ENCODE results near the gene REC8.

DNA sequence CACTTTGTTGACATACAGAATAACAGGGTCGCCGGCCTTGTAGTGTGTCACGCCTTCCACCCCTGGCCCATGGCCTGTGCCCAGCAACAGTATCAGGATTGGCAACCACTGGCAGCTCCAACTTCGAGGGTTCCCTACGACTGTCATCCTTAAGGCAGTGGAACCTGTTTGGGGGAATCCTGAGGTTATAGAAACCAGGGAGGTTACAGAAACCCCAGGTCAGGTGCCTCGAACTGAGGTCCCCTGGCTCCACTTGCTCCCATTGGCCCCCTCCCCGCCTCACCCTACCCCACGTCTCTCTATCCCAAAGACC, 22.9 kb downstream of the REC8 start:
- no peak for TF ChIP-seq POLR2A (IDR thresholded peaks at IDR 0.05; ENCODE audit: low read length)
- TF ChIP-seq GATA1 (IDR thresholded peaks at IDR 0.05; ENCODE audit: low read depth, low read length): no peak

All from erythroblast (primary cell).